A549 (cell line): ENCODE measurements around the gene NR3C1. TPM values are rescaled to one million over a fixed set of nuclear protein-coding genes. Genes with fewer than 3 reads are reported as not detected.

Experiments
- ATAC-seq, 2 experiments: fragments of 200-7000 bp in 1 of 2; fragments of >200 bp in 1 of 2; cut with Nextera tagmentation in 1 of 2; cut with Tn5 transposase in 1 of 2; 3 replicates each; pipeline versions ENCODE4 v1.8.0 to v1.9.1; 2018 to 2020; ENCODE audit warnings: mild to moderate bottlenecking in 1 of 2, moderate library complexity in 1 of 2
- CTCF ChIA-PET: fragments of 300-600 bp; sonication (Branson Sonifier 250); formaldehyde crosslinking; extraction: SDS; loops from one replicate; lab custom pipeline; 2021; ENCODE audit warnings: antibody characterized with exemption, inconsistent platforms; lab: Yijun Ruan, JAX
- POLR2A ChIA-PET: fragments of 350-600 bp; formaldehyde crosslinking; extraction: SDS; loops from one replicate; lab custom pipeline; 2021; ENCODE audit warnings: antibody characterized with exemption, inconsistent platforms; lab: Yijun Ruan, JAX
- DNase-seq, 2 experiments: peaks; one replicate each; pipeline versions ENCODE4 v3.0.0 to v3.0.0-alpha.2; 2011 to 2016; ENCODE audit warnings: low read depth in 1 of 2, low spot score in 1 of 2
- FAIRE-seq: peaks from 2 replicates; lab custom pipeline; 2011; peaks lifted over from hg19 to GRCh38; lab: Jason Lieb, UNC
- H3K27ac ChIP-seq, 2 experiments: fragments of >200 bp; sonication (Bioruptor Twin); formaldehyde crosslinking; 3 replicates each; pipeline ENCODE4 v1.5.1; 2016 to 2017
- H3K4me1 ChIP-seq: fragments of >200 bp; sonication (Bioruptor Twin); formaldehyde crosslinking; 3 replicates; pipeline ENCODE4 v1.6.1; 2016
- H3K4me2 ChIP-seq: fragments of >200 bp; sonication (Bioruptor Twin); formaldehyde crosslinking; 3 replicates; pipeline ENCODE4 v1.6.1; 2016
- H3K4me3 ChIP-seq: fragments of >200 bp; sonication (Bioruptor Twin); formaldehyde crosslinking; 3 replicates; pipeline ENCODE4 v1.5.1; 2016
- H3K9me3 ChIP-seq: fragments of >200 bp; sonication (Bioruptor Twin); formaldehyde crosslinking; 3 replicates; pipeline ENCODE4 v1.6.1; 2016
- BCL3 ChIP-seq: fragments of >200 bp; sonication (Bioruptor Twin); formaldehyde crosslinking; IDR thresholded peaks from 3 replicates; pipeline ENCODE4 v1.6.1; 2016
- CBX8 ChIP-seq: fragments of 200-600 bp; sonication (generic); IDR thresholded peaks from 2 replicates; pipeline ENCODE4 v1.6.1; 2016
- CEBPB ChIP-seq, 2 experiments: fragments of >200 bp in 1 of 2; sonication (Bioruptor Twin) in 1 of 2; formaldehyde crosslinking in 1 of 2; IDR thresholded peaks; 2 replicates each; pipeline ENCODE4 v1.6.1; 2012 to 2016
- CHD4 ChIP-seq: fragments of 200-600 bp; sonication (generic); IDR thresholded peaks from 2 replicates; pipeline ENCODE4 v1.6.1; 2016; ENCODE audit warnings: antibody characterized with exemption, mild to moderate bottlenecking, borderline replicate concordance
- EHF ChIP-seq: fragments of 250-450 bp; sonication (Bioruptor Pico); IDR thresholded peaks from 2 replicates; pipeline ENCODE4 v1.5.0; 2020; ENCODE audit warnings: mild to moderate bottlenecking
- ESRRA ChIP-seq: fragments of 150-350 bp; IDR thresholded peaks from 2 replicates; pipeline ENCODE4 v1.6.1; 2014; ENCODE audit warnings: mild to moderate bottlenecking, low read length, borderline replicate concordance
- FOSB ChIP-seq: fragments of 250-450 bp; sonication (Bioruptor Pico); IDR thresholded peaks from 2 replicates; pipeline ENCODE4 v1.5.0; 2020; ENCODE audit warnings: mild to moderate bottlenecking, moderate library complexity
- FOSL2 ChIP-seq, 2 experiments: fragments of 450-650 bp in 1 of 2; fragments of >200 bp in 1 of 2; sonication (Bioruptor Twin) in 1 of 2; formaldehyde crosslinking; IDR thresholded peaks; 2 replicates each; pipeline versions ENCODE4 v1.5.0 to v1.6.1; 2016 to 2020; ENCODE audit warnings: mild to moderate bottlenecking in 1 of 2, moderate library complexity in 1 of 2
- FOXS1 ChIP-seq: fragments of 250-450 bp; sonication (Bioruptor Pico); IDR thresholded peaks from 2 replicates; pipeline ENCODE4 v1.5.0; 2020; ENCODE audit warnings: mild to moderate bottlenecking, moderate library complexity
- GATA3 ChIP-seq: IDR thresholded peaks from 2 replicates; pipeline ENCODE4 v1.6.1; 2012; ENCODE audit warnings: borderline replicate concordance
- HDAC2 ChIP-seq: fragments of 200-600 bp; sonication (generic); IDR thresholded peaks from 2 replicates; pipeline ENCODE4 v1.6.1; 2016
- HMGXB4 ChIP-seq: fragments of 250-450 bp; sonication (Bioruptor Pico); IDR thresholded peaks from 2 replicates; pipeline ENCODE4 v1.5.0; 2021; ENCODE audit warnings: mild to moderate bottlenecking, moderate library complexity, borderline replicate concordance
- HOXA7 ChIP-seq: fragments of 250-450 bp; sonication (Bioruptor Pico); IDR thresholded peaks from 2 replicates; pipeline ENCODE4 v1.5.0; 2020; ENCODE audit warnings: mild to moderate bottlenecking, moderate library complexity
- HOXB5 ChIP-seq: fragments of 250-450 bp; sonication (Bioruptor Pico); IDR thresholded peaks from 2 replicates; pipeline ENCODE4 v1.5.0; 2020; ENCODE audit warnings: mild to moderate bottlenecking, moderate library complexity
- JUN ChIP-seq, 2 experiments: fragments of >200 bp; sonication (Bioruptor Twin); formaldehyde crosslinking; IDR thresholded peaks; 2 replicates in 1 of 2; 3 replicates in 1 of 2; pipeline ENCODE4 v1.6.1; 2016 to 2017
- JUNB ChIP-seq: fragments of >200 bp; sonication (Bioruptor Twin); formaldehyde crosslinking; IDR thresholded peaks from 2 replicates; pipeline ENCODE4 v1.6.1; 2016
- KDM1A ChIP-seq: fragments of 200-600 bp; sonication (generic); IDR thresholded peaks from 2 replicates; pipeline ENCODE4 v1.6.1; 2016; ENCODE audit warnings: low read depth, mild to moderate bottlenecking
- KDM5A ChIP-seq: fragments of 200-600 bp; sonication (generic); IDR thresholded peaks from 2 replicates; pipeline ENCODE4 v1.6.1; 2016; ENCODE audit warnings: antibody characterized with exemption, mild to moderate bottlenecking
- MAZ ChIP-seq: fragments of 150-350 bp; IDR thresholded peaks from 2 replicates; pipeline ENCODE4 v1.6.1; 2014; ENCODE audit warnings: antibody characterized with exemption, low read depth, low read length, borderline replicate concordance
- MYC ChIP-seq: IDR thresholded peaks from 2 replicates; pipeline ENCODE4 v1.6.1; 2012; ENCODE audit warnings: mild to moderate bottlenecking, inconsistent platforms, low read length, improper control_type of control experiment, borderline replicate concordance
- NR3C1 ChIP-seq: fragments of >200 bp; sonication (Bioruptor Twin); formaldehyde crosslinking; IDR thresholded peaks from 3 replicates; pipeline ENCODE4 v1.6.1; 2017
- PBX3 ChIP-seq: IDR thresholded peaks from 2 replicates; pipeline ENCODE4 v1.6.1; 2012
- PHF8 ChIP-seq: fragments of 200-600 bp; sonication (generic); IDR thresholded peaks from 2 replicates; pipeline ENCODE4 v1.6.1; 2016; ENCODE audit warnings: low read depth, mild to moderate bottlenecking, antibody characterized with exemption, moderate library complexity, borderline replicate concordance
- POLR2AphosphoS2 ChIP-seq: conservative IDR thresholded peaks from 2 replicates; pipeline ENCODE4 v1.6.1; 2012; ENCODE audit warnings: low read length, improper control_type of control experiment, inconsistent platforms
- RAD21 ChIP-seq, 2 experiments: fragments of >200 bp in 1 of 2; sonication (Bioruptor Twin) in 1 of 2; formaldehyde crosslinking in 1 of 2; IDR thresholded peaks in 1 of 2; conservative IDR thresholded peaks in 1 of 2; 2 replicates in 1 of 2; 3 replicates in 1 of 2; pipeline ENCODE4 v1.6.1; 2012 to 2018; ENCODE audit warnings: inconsistent platforms in 1 of 2
- RARB ChIP-seq: fragments of 250-450 bp; sonication (Bioruptor Pico); IDR thresholded peaks from 2 replicates; pipeline ENCODE4 v1.8.0; 2021; ENCODE audit warnings: mild to moderate bottlenecking, moderate library complexity
- REST ChIP-seq: fragments of 200-600 bp; sonication (generic); IDR thresholded peaks from 2 replicates; pipeline ENCODE4 v1.6.1; 2016; ENCODE audit warnings: antibody characterized with exemption, mild to moderate bottlenecking, moderate library complexity
- RFX5 ChIP-seq: fragments of 450-650 bp; IDR thresholded peaks from 2 replicates; pipeline ENCODE4 v1.7.1; 2014; ENCODE audit warnings: antibody characterized with exemption, mild to moderate bottlenecking, moderate library complexity
- SMC3 ChIP-seq: fragments of >200 bp; sonication (Bioruptor Twin); formaldehyde crosslinking; IDR thresholded peaks from 3 replicates; pipeline ENCODE4 v1.6.1; 2018; ENCODE audit warnings: inconsistent platforms
- SREBF2 ChIP-seq: fragments of 450-650 bp; IDR thresholded peaks from 2 replicates; pipeline ENCODE4 v1.6.1; 2014; ENCODE audit warnings: mild to moderate bottlenecking, moderate library complexity
- ZC3H11A ChIP-seq: fragments of 450-650 bp; IDR thresholded peaks from 2 replicates; pipeline ENCODE4 v1.6.1; 2014; ENCODE audit warnings: antibody characterized with exemption, mild to moderate bottlenecking
- ZSCAN20 ChIP-seq: fragments of 250-450 bp; sonication (Bioruptor Pico); IDR thresholded peaks from 2 replicates; pipeline ENCODE4 v1.8.0; 2022; ENCODE audit warnings: mild to moderate bottlenecking, moderate library complexity
- WGBS: methylation state at CpG from one replicate; pipeline ENCODE4 v1.1.6; 2017; ENCODE audit errors: missing lambda C conversion rate; 5-methylcytosine and 5-hydroxymethylcytosine counted together
- polyA plus RNA-seq, 4 experiments: library from polyadenylated mRNA; depleted of rRNA in 3 of 4; stranded (reverse); fragments of >200 nt; fragmentation: RNase III in 1 of 4; extraction: RNeasy Plus Mini Kit Qiagen cat#74134 plus additional on column Dnase treatment in 1 of 4; gene quantifications; 2 replicates in 3 of 4; 3 replicates in 1 of 4; pipeline ENCODE4 v1.2.3, GENCODE V29; 2011 to 2017

Gene NR3C1
- polyA plus RNA-seq, 2 of the 4 experiments (the other 2 are of a cell fraction) = 46.5 to 73.0 TPM

- 92% methylated on average over 3 of the region's 3 CpGs for WGBS
- Histone ChIP-seq H3K4me2 (no peak overlapping the region), H3K27ac (no peak overlapping the region), H3K4me3 (no peak overlapping the region), H3K9me3 (peaks cover 6% of the 10 kb centered on the region; the same call in 1 of the 3 replicates), H3K4me1 (peaks cover 34% of the 10 kb centered on the region)
- no peak for ATAC-seq
- ChIA-PET POLR2A (interaction anchor here (0.6 kb wide), 1 partner anchor 104 kb away, joined by 3 read pairs; no protein-coding TSS in a partner anchor), CTCF (interaction anchor here (0.9 to 1.3 kb wide), 4 partner anchors 82 to 545 kb away, joined by 3 read pairs; no protein-coding TSS in a partner anchor)
- no peak for DNase-seq
- no peak for FAIRE-seq
- TF ChIP-seq NR3C1 (no peak), ESRRA (no peak), ZSCAN20 (no peak), BCL3 (no peak), RFX5 (no peak), FOSB (CRISPR knock-in tag) (no peak), HDAC2 (no peak), PBX3 (no peak), HMGXB4 (CRISPR knock-in tag) (no peak), EHF (no peak), JUN (IDR thresholded peaks at IDR 0.05) (no peak), HOXB5 (CRISPR knock-in tag) (no peak), REST (no peak), SREBF2 (no peak), MAZ (no peak), KDM5A (no peak), ZC3H11A (no peak), FOSL2 (IDR thresholded peaks at IDR 0.05) (no peak), FOSL2 (CRISPR knock-in tag; IDR thresholded peaks at IDR 0.05) (no peak), HOXA7 (no peak), KDM1A (no peak)
These were observed 122.3 kb downstream of the NR3C1 start for GRCh38 chr5:143281226-143281625.

GRCh38 chr5:143279698-143280097 lies 123.8 kb downstream of the NR3C1 start:
- FAIRE-seq = peak; percentile 18
- Histone ChIP-seq H3K9me3 (peaks cover 6% of the 10 kb centered on the region; the same call in 1 of the 3 replicates), H3K4me1 (peaks cover 47% of the 10 kb centered on the region), H3K27ac (peak overlapping the region in 1 of 2 experiments; percentile 63; a peak in 3 of 6 replicates), H3K4me2 (peak overlapping the region; percentile 57), H3K4me3 (no peak overlapping the region)
- ChIA-PET POLR2A (no interaction called here), CTCF (interaction anchor here (1.2 kb wide), 1 partner anchor 8 kb away, joined by 5 read pairs; no protein-coding TSS in a partner anchor)
- TF ChIP-seq KDM5A (no peak), RAD21 (conservative IDR thresholded peaks at IDR 0.05 in 1 of 2, IDR thresholded peaks at IDR 0.05 in 1 of 2) (no peak; a peak in 1 of 5 replicates), GATA3 (peak; percentile 32; the same call in 1 of the 2 replicates), FOXS1 (no peak), SMC3 (no peak), RARB (CRISPR knock-in tag) (no peak), PHF8 (no peak), CEBPB (IDR thresholded peaks at IDR 0.05) (peak; percentile 21 to 86; a peak in 3 of 4 replicates), MYC (no peak), POLR2AphosphoS2 (no peak), JUNB (no peak), FOSL2 (IDR thresholded peaks at IDR 0.05) (no peak), FOSL2 (CRISPR knock-in tag; IDR thresholded peaks at IDR 0.05) (no peak), CHD4 (no peak), NR3C1 (no peak), CBX8 (no peak), JUN (IDR thresholded peaks at IDR 0.05) (0 out of 5 replicates have a peak, but pooled peaks of 1 of the 2 experiments have one; percentile 39)
- DNase-seq = peak; percentile 5 to 68
- peak; percentile 66 to 84; a peak in 5 of 6 replicates for ATAC-seq
- WGBS = 0% methylated on average over 2 of the region's 2 CpGs
